Endothelial cell of hepatic sinusoid (primary cell): Measurements from ENCODE around the gene YTHDF1.
"Not testable (repeated sequence)": the region's sequence is repeated elsewhere in the genome, so short reads cannot be mapped to it uniquely, and the experiment has no call there.

ENCODE experiments used
- in situ Hi-C: cut with HindIII; loops from 2 replicates; pipeline ENCODE4 v1.10.0; 2017; ENCODE audit warnings: low sequenced_read_pairs

The YTHDF1 gene

GRCh38 chr20:63251350-63251749, 35.4 kb upstream of the YTHDF1 start:
- in situ Hi-C loops = not testable (repeated sequence)

GRCh38 chr20:63249891-63250290, 34.0 kb upstream of the YTHDF1 start:
- in situ Hi-C loops = no loop called here

- in situ Hi-C loops = no loop called here
Measured at GRCh38 chr20:63248835-63249591, 33.1 kb upstream of the YTHDF1 start.

DNA sequence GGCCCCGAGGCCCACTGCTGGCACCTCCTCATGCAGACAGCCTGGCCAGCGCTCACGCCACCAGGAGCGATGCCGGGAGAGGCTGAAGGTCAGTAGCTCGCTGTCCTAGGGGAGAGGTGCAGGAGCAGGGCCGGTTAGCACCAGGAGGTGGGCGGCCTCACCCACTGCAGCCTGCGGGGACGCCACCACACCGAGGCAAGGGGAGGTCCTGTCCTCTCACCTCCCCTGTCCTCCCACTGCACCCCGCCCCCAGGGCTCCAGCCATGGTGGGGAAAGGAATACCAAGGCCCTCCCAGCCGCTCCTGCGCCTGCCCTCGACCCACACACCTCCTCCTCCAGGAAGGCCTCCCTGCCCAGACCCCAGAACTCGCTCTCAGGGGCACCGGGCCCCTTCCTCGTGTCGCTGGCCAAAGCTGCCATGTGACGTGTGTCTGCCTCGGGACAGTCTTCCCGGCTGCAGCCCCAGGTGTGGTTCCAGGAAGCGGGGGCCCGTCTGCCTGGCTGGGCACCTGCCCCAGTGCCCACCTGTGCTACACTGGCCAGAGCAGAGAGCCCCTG, 31.8 kb upstream of the YTHDF1 start:
- in situ Hi-C loops = no loop called here

DNA sequence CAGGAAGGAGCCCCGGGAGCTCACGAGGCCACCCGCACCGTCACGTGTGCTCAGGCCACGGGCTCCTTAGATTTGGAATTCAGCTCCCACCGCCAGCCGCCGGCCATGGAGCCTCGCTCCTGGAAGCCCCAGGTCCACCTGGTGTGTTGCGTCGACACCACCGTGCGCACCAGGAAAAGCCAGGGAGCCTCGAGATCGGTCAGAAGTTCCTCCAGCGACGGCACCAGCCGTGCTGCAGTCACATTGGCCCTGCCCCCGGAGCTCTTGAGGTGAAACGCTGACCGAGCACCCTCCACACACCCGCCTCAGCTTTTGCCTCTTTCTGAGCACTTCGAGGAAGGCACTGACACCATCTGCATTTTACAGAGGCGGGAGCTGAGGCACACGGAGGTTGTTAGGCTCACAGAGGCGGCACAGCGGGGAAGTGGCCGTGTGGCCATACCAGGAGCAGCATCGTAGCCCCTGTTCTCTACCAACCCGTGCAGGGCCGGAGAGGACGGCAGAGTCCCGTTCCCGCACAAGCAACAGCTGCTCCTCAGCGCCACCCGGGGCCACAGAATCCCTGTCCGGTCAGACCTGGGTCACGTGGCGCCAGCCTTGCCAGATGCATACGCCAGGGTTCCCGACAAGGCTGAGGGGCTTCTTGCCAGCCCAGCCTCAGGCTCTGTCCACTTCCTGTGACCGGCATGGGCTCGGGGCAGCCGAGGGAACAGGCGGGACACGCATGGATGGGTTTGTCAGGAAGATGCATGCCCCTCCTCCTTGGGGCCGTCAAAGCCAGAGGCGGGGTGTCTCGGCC, 30.8 kb upstream of the YTHDF1 start:
- in situ Hi-C loops = no loop called here

DNA sequence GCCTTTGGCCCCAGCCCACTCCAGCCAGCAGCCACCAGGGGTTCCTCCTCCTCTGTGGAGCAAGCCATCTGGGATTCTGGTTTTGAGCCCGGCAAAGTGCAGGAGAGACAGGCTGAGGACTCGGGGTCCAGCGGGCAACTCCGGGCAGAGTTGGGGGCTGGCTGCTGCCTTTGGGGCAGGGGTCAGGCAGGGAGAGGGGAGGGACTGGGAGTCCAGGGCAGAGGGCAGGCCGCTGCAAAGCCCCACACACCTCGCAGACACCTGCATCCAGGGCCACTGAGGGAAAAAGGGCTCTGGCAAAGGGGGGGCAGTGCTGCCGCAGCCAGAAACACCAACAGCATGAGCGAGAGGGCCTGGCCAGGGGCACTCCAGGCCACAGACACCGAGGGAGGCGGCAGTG, 28.5 kb upstream of the YTHDF1 start:
- in situ Hi-C loops = no loop called here

DNA sequence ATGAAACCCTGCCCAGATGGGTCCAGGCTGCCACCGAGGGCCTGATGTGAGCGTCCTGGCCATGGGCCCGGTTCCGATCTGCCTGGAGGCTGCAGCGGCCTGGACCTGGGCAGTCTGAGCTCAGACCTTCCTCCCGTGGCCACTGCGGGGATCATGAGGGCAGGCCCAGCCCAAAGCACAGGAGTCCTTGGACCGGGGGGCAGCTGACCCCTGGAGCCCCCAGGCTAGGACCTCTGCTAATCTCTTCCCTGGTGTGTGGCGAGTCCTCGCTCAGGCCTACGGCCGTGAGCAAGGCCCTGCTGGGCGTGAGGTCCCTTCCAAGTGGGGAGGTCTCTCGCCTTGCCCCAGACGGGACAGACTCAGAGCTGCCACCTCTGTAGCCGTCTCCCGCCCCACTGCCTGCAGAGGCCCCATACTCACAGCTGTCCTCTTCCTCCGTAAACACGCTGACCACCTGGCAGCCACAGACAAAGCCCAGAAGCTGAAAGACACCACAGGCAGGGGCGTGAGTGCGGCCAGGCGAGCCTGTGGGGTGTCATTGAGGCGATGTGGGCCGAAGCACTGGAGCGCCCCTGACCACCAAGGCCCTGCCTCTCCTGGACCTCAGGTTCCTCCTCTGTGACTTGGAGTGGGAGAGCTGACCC, 27.8 kb upstream of the YTHDF1 start:
- in situ Hi-C loops = no loop called here

GRCh38 chr20:63242736-63243135, 26.8 kb upstream of the YTHDF1 start:
- in situ Hi-C loops = no loop called here

DNA sequence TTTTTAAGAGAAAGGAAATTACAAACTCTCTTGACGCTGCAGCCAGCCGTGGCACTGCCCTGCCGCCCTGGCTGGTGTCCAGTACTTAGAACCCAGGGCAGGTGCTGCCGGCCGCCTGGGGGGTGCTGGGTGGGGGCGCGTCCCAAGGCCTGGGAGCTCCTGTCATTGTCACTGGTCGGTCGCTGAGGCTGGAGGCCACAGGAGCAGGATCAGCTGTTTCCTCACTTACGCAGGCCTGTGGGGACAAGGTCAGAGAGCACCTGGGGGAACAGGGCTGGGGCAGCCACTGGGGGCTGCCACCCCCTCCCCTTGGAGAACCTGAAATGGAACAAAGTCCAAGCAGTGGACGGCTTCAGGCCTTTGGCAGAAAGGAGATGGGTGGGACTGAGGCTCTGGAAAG, 25.3 kb upstream of the YTHDF1 start:
- in situ Hi-C loops = no loop called here

DNA sequence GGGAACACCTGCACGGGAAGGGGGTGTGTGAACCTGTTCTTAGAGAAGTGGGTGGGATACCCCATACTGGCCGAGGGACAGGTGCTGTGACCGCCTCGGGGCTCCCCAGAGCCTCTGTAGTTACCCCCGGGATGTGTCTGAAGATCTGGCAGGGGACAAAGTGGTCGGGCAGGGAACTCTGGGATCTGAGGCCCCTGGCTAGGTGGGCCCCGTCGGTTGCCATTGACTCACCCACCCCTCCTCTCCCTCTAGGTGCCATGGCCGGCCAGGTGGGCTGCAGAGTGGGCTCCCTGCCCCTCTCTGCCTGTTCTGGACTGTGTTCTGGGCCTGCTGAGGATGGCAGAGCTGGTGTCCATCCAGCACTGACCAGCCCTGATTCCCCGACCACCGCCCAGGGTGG, 24.1 kb upstream of the YTHDF1 start:
- in situ Hi-C loops = no loop called here

GRCh38 chr20:63239431-63239830, 23.5 kb upstream of the YTHDF1 start:
- in situ Hi-C loops = no loop called here

GRCh38 chr20:63238514-63239125, 22.7 kb upstream of the YTHDF1 start:
- in situ Hi-C loops = no loop called here

DNA sequence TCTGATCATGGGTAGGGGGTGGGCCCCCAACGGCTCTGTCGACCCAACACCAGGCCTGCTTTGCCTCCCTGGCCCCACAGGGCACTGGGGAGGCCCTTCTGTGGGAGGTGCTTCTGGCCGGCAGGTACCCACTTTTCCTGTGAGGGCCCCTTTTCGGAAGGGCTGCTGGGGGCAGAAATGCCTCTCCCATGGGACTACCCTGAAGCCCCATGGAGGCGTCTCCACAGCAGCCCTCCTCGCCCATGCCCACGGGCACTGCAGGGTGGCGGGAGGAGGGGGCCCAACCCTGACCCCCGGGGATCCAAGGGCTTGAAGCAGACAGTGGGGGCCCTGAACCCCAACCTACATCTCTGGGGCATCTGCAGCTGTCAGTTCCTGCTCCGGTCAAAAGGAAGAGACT, 22.1 kb upstream of the YTHDF1 start:
- in situ Hi-C loops = no loop called here

GRCh38 chr20:63236116-63236837, 20.3 kb upstream of the YTHDF1 start:
- in situ Hi-C loops = no loop called here

GRCh38 chr20:63235399-63235983, 19.6 kb upstream of the YTHDF1 start, which contains the start of gene BIRC7:
Gene BIRC7, plus strand, starts transcription at chr20:63235905. Its CDS starts 192 bp downstream, at chr20:63236097.
- in situ Hi-C loops = no loop called here

DNA sequence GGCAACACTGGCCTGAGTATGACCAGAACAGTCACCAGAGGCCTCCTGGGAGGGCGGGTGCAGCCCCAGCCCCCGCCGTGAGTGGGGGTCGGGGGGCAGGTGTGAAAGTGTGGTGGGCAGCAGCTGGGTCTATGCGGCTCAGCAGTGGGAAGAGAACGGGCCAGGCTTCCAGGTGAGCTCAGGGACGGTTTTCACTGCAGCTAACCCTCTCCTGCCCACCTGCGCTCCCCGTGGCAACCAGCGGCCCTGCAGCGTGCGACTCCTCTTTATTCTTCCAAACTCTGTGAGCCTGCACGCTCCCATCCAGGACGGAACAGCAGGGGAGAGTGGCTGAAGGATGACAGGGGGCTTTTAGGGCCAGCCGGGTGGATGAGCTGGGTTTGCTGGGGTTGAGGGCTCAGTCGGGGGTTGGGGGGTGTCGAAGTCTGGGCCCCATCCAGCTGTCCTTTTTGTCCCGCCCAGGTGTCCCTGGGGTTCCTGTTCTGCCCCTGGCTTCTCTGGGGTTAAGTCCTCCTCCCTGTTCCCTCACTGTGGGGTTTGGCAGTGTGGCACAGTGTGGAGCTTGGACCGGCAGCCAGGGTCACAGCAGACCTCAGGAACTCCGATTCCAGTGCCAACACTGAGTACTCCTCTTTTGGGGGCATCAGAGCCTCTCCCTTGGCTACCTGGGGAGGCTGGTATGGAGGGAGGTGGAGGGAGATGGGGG, 18.9 kb upstream of the YTHDF1 start:
- in situ Hi-C loops = no loop called here

DNA sequence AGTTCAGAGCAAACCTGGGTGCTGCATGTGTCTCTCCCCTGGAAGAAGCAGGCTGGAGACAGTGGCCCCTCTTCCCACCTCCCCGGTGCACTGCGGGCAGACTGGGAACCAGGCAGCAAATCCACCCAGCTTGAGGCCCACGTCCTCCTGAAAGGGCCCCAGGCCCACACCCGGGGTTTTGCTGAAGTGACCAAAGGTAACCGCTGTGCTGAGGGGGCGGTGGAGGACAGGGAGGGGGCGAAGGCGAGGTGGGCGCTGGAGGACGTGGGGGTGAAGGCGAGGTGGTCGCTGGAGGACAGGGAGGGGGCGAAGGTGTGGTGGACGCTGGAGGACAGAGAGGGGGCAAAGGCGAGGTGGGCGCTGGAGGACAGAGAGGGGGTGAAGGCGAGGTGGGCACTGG, 18.0 kb upstream of the YTHDF1 start:
- in situ Hi-C loops = no loop called here

DNA sequence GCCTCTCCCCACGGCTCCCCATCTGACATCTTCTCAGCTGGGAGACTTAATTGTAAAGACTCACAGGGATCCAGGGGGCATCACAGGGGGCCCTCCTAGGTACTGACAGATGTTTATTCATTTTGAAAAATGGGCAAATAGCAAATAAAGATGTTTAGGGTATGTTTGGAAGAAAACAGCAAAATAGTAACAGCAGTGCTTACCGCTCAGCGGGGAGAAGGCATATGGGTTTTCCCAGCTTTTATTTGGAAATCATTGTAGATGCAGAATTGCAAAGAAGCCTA, 17.1 kb upstream of the YTHDF1 start:
- in situ Hi-C loops = no loop called here

DNA sequence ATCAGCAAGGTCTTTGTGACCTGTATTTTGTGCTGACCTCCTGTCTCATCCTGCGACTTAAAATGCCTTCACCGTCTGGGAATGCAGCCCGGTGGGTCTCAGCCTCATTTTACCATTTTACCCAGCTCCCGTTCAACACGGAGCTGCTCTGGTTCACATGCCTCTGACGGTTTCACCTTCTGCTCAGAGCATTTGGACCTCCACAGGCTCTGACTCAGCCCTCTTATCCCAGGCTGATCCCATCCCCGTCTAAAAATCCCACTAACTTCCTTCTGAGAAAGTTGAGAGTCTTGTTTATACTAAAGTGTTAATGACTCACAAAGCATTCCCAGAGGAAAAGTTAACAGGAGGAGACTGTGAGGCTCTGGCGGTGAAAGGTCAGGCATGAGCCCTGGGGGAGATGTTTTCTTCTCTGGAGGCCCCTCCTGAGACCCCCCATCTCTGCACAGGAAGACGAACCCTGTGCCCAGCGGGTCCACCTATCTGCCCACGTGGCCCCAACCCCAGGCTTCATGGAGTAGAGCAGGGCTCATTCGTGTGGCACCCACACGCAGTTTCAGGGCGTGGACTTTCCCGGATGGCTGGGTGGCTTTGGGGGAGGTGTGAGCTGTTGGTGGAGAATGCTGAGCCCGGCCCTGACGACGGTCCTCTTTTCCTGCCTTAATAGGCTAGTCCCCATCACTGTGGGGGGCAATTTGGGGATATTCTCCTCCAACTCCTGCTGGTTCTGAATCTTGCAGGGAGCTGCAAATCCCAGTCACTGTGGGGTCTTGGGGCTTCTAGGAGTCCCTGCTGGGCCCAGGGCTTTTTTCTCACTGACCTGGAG, 16.5 kb upstream of the YTHDF1 start:
- in situ Hi-C loops = no loop called here
